Superior temporal gyrus (tissue), 1 donor: ENCODE measurements around the gene PGBD5.

Source experiments
- DNase-seq: peaks from one replicate; pipeline ENCODE4 v3.0.0-alpha.2; 2016; ENCODE audit errors: extremely low spot score

Gene PGBD5

GRCh38 chr1:230350208-230350921 is 75.8 kb downstream of the PGBD5 start:
- no peak for DNase-seq

GRCh38 chr1:230349020-230349393 is 77.1 kb downstream of the PGBD5 start:
- DNase-seq, result no peak

GRCh38 chr1:230348386-230349019 is 77.6 kb downstream of the PGBD5 start:
- no peak for DNase-seq

GRCh38 chr1:230347896-230348295 is 78.2 kb downstream of the PGBD5 start:
- DNase-seq, result no peak

GRCh38 chr1:230345139-230345885 is 80.8 kb downstream of the PGBD5 start:
- peak; percentile 92 for DNase-seq

GRCh38 chr1:230342699-230343098 is 83.4 kb downstream of the PGBD5 start:
- no peak for DNase-seq

GRCh38 chr1:230342019-230342418 is 84.1 kb downstream of the PGBD5 start:
- no peak for DNase-seq

- DNase-seq, result no peak
These were observed 85.0 kb downstream of the PGBD5 start for GRCh38 chr1:230341162-230341546.

- no peak for DNase-seq
These were observed 85.5 kb downstream of the PGBD5 start for GRCh38 chr1:230340526-230341161.

GRCh38 chr1:230339033-230339432 is 87.1 kb downstream of the PGBD5 start:
- no peak for DNase-seq

- DNase-seq, result no peak
These were observed 88.9 kb downstream of the PGBD5 start for GRCh38 chr1:230337266-230337665.

- no peak for DNase-seq
These were observed 90.1 kb downstream of the PGBD5 start for GRCh38 chr1:230335861-230336522.

- no peak for DNase-seq
These were observed 91.7 kb downstream of the PGBD5 start for GRCh38 chr1:230334447-230334837.

- no peak for DNase-seq
These were observed 92.3 kb downstream of the PGBD5 start for GRCh38 chr1:230333590-230334446.

GRCh38 chr1:230332575-230333066 is 93.5 kb downstream of the PGBD5 start:
- DNase-seq, result no peak

GRCh38 chr1:230332061-230332460 is 94.1 kb downstream of the PGBD5 start:
- DNase-seq, result no peak

- no peak for DNase-seq
These were observed 96.0 kb downstream of the PGBD5 start for GRCh38 chr1:230330157-230330556.

GRCh38 chr1:230328342-230329015 is 97.7 kb downstream of the PGBD5 start:
- DNase-seq, result no peak

- DNase-seq, result no peak
These were observed 98.2 kb downstream of the PGBD5 start for GRCh38 chr1:230327892-230328284.
